Gastrocnemius medialis (tissue), 4 donors: ENCODE results near the gene GPALPP1.

ENCODE experiments used
- POLR2A ChIP-seq, 2 donors: fragments of 450-650 bp; IDR thresholded peaks; one replicate each; pipeline ENCODE4 v1.6.1; 2017; ENCODE audit warnings: antibody characterized with exemption in 2 of 2, mild to moderate bottlenecking in 2 of 2, moderate library complexity in 2 of 2
- TF ChIP-seq, protein P1 (sequence below), 5 experiments: fragments of 450-650 bp in 3 of 5; fragments of 200-600 bp in 2 of 5; sonication (generic) in 2 of 5; IDR thresholded peaks in 4 of 5; conservative IDR thresholded peaks in 1 of 5; 1 replicate in 4 of 5; 2 replicates in 1 of 5; pipeline ENCODE4 v1.5.1; 2016 to 2019; ENCODE audit warnings: antibody characterized with exemption in 5 of 5, mild to moderate bottlenecking in 3 of 5, moderate library complexity in 3 of 5

- TF ChIP-seq, protein P1, sequence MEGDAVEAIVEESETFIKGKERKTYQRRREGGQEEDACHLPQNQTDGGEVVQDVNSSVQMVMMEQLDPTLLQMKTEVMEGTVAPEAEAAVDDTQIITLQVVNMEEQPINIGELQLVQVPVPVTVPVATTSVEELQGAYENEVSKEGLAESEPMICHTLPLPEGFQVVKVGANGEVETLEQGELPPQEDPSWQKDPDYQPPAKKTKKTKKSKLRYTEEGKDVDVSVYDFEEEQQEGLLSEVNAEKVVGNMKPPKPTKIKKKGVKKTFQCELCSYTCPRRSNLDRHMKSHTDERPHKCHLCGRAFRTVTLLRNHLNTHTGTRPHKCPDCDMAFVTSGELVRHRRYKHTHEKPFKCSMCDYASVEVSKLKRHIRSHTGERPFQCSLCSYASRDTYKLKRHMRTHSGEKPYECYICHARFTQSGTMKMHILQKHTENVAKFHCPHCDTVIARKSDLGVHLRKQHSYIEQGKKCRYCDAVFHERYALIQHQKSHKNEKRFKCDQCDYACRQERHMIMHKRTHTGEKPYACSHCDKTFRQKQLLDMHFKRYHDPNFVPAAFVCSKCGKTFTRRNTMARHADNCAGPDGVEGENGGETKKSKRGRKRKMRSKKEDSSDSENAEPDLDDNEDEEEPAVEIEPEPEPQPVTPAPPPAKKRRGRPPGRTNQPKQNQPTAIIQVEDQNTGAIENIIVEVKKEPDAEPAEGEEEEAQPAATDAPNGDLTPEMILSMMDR (IDR thresholded peaks at IDR 0.05 in 4 of 5, conservative IDR thresholded peaks at IDR 0.05 in 1 of 5): no peak
- no peak for TF ChIP-seq POLR2A (IDR thresholded peaks at IDR 0.05)
Measured at GRCh38 chr13:45040622-45041021, 51.3 kb downstream of the GPALPP1 start.
